Caco-2 (cell line): Measurements from ENCODE around the gene RNF187. TPM values are rescaled to one million over a fixed set of nuclear protein-coding genes. Genes with fewer than 3 reads are reported as not detected.

Experiments used
- BruUV-seq: library from RNA; stranded (reverse); fragments of 400-500 nt; replicated peaks from 2 replicates; lab custom pipeline; 2021; lab: Mats Ljungman, UMichigan
- CTCF ChIA-PET: fragments of 300-600 bp; sonication (Branson Sonifier 250); formaldehyde crosslinking; loops from one replicate; lab custom pipeline; 2022; ENCODE audit warnings: antibody characterized with exemption; lab: Charles Lee
- POLR2A ChIA-PET: fragments of 300-600 bp; sonication (Branson Sonifier 250); formaldehyde crosslinking; loops from one replicate; lab custom pipeline; 2022; ENCODE audit warnings: antibody characterized with exemption; lab: Charles Lee
- DNase-seq, 2 experiments: peaks; one replicate each; pipeline versions ENCODE4 v3.0.0 to v3.0.0-alpha.2; 2020 to 2022
- H3K27me3 ChIP-seq: replicated peaks from 2 replicates; pipeline ENCODE4 v1.6.0; 2011; ENCODE audit warnings: low read length; ENCODE audit not compliant: control insufficient read depth, insufficient read depth
- H3K36me3 ChIP-seq: 2 replicates; pipeline ENCODE4 v1.5.1; 2011; ENCODE audit warnings: low read length; ENCODE audit not compliant: control insufficient read depth, insufficient read depth
- H3K4me1 ChIP-seq: fragments of 250-450 bp; sonication (Bioruptor Pico); 2 replicates; pipeline ENCODE4 v1.5.1; 2020; ENCODE audit warnings: mild to moderate bottlenecking
- H3K4me3 ChIP-seq: 2 replicates; pipeline ENCODE4 v1.5.1; 2011; ENCODE audit warnings: low read depth, mild to moderate bottlenecking, control low read depth, low read length
- H3K9me3 ChIP-seq: fragments of 250-450 bp; sonication (Bioruptor Pico); 2 replicates; pipeline ENCODE4 v1.5.1; 2020; ENCODE audit warnings: mild to moderate bottlenecking, moderate library complexity
- H3K27ac Mint-ChIP-seq: one replicate; pipeline ENCODE4 v1.8.0; 2022; ENCODE audit warnings: mixed read lengths; ENCODE audit not compliant: unreplicated experiment
- H3K27me3 Mint-ChIP-seq: one replicate; pipeline ENCODE4 v1.8.0; 2022; ENCODE audit warnings: mixed read lengths; ENCODE audit not compliant: insufficient read depth, unreplicated experiment
- H3K36me3 Mint-ChIP-seq: one replicate; pipeline ENCODE4 v1.8.0; 2022; ENCODE audit warnings: mild to moderate bottlenecking, mixed read lengths; ENCODE audit not compliant: insufficient read depth, unreplicated experiment
- H3K4me1 Mint-ChIP-seq: one replicate; pipeline ENCODE4 v1.8.0; 2022; ENCODE audit warnings: low read depth, mixed read lengths; ENCODE audit not compliant: unreplicated experiment
- H3K4me3 Mint-ChIP-seq: one replicate; pipeline ENCODE4 v1.8.0; 2022; ENCODE audit warnings: mild to moderate bottlenecking, moderate library complexity, mixed read lengths; ENCODE audit not compliant: unreplicated experiment
- H3K9me3 Mint-ChIP-seq: one replicate; pipeline ENCODE4 v1.8.0; 2022; ENCODE audit warnings: mixed read lengths; ENCODE audit not compliant: unreplicated experiment
- intact Hi-C: fragments of 100-400 bp; cut with micrococcal nuclease; formaldehyde crosslinking; loops from one replicate; pipeline ENCODE4 v1.10.0; 2022; ENCODE audit not compliant: unreplicated experiment
- total RNA-seq: library from RNA; stranded (reverse); gene quantifications from 2 replicates; pipeline ENCODE4 v1.2.3, GENCODE V29; 2022
- TF ChIP-seq, protein P1 (sequence below), 2 experiments: fragments of 200-600 bp in 1 of 2; IDR thresholded peaks; 1 replicate in 1 of 2; 2 replicates in 1 of 2; pipeline versions ENCODE4 v1.5.1 to v1.8.0; 2011 to 2022; ENCODE audit warnings: antibody characterized with exemption in 1 of 2, control low read depth in 1 of 2, inconsistent platforms in 1 of 2, low read depth in 1 of 2, low read length in 1 of 2, mild to moderate bottlenecking in 1 of 2, moderate library complexity in 1 of 2; ENCODE audit not compliant: insufficient read depth in 1 of 2, severe bottlenecking in 1 of 2, unreplicated experiment in 1 of 2

The RNF187 gene
- total RNA-seq, 1 experiment from 2014 or later, result 164 TPM

DNA sequence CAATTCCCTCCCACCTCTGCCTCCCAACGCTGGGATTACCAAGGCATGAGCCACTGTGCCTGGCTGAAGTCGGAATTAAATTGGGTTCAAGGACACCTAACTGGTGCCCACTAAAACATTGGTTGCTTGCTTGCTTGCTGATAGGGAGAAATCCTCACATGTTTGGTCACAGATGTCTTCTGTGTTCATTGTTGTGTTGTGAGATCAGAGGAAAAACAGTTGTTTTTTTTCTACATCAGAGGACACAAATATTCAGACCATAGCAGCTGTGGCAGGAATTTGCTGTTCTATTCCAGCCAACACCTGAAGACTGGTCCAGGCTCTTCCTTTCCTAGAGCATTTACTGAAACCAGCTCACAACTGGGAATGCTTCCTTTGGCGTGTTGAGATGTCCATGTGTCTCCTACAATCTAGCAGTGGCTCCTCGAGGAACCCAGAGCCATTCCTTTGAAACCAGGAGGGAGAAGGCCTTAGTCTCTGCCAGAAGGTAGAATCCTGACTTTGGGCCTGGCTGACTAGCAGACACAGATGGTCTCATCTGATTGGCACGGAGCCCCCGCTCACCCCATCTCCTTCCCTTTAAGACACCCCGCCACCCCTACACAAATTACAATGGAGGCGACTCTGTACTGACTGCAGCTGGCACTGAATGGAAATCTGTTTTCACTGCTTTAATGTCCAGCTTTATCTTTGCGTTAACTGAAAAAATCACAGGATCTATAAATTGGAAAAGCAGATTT is 46.3 kb upstream of the RNF187 start:
- CTCF ChIA-PET, result no interaction called here
- Histone ChIP-seq H3K9me3 (no peaks in the 10 kb centered on the region), H3K4me1 (peaks cover 12% of the 10 kb centered on the region), H3K4me3 (no peak overlapping the region), H3K27me3 (no peaks in the 10 kb centered on the region), H3K36me3 (no peaks in the 10 kb centered on the region)
- Mint-ChIP-seq H3K36me3 (peaks cover 9% of the 10 kb centered on the region), H3K4me3 (no peak overlapping the region), H3K9me3 (no peaks in the 10 kb centered on the region), H3K4me1 (peaks cover 5% of the 10 kb centered on the region), H3K27me3 (no peaks in the 10 kb centered on the region), H3K27ac (no peak overlapping the region)
- TF ChIP-seq, protein P1, sequence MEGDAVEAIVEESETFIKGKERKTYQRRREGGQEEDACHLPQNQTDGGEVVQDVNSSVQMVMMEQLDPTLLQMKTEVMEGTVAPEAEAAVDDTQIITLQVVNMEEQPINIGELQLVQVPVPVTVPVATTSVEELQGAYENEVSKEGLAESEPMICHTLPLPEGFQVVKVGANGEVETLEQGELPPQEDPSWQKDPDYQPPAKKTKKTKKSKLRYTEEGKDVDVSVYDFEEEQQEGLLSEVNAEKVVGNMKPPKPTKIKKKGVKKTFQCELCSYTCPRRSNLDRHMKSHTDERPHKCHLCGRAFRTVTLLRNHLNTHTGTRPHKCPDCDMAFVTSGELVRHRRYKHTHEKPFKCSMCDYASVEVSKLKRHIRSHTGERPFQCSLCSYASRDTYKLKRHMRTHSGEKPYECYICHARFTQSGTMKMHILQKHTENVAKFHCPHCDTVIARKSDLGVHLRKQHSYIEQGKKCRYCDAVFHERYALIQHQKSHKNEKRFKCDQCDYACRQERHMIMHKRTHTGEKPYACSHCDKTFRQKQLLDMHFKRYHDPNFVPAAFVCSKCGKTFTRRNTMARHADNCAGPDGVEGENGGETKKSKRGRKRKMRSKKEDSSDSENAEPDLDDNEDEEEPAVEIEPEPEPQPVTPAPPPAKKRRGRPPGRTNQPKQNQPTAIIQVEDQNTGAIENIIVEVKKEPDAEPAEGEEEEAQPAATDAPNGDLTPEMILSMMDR (IDR thresholded peaks at IDR 0.05; ENCODE audit: insufficient read depth in 1 of 2, low read depth in 1 of 2, low read length in 1 of 2, severe bottlenecking in 1 of 2, unreplicated experiment in 1 of 2), result no peak
- BruUV-seq, result no TSS peak
- intact Hi-C loops, result no loop called here
- DNase-seq, result no peak
- POLR2A ChIA-PET, result no interaction called here

DNA sequence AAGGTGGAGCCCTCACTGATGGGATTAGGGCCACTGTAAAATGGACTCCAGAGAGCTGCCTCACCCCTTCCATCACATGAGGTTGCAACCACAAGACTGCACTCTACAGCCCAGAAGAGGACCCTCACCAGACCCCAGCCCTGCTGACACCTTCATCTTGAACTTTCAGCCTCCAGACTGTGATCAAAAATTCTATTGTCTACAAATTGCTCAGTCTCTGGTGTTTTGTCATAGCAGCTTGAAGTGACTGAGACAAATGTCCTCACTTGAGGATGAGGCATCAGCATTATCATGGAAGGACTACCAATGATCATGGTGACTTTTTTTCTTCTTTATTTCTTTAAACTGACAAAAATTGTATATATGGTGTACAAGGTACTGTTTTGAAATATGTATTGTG is 43.8 kb upstream of the RNF187 start:
- no peaks in the 10 kb centered on the region for H3K9me3 Mint-ChIP-seq
- TF ChIP-seq, protein P1 (IDR thresholded peaks at IDR 0.05; ENCODE audit: insufficient read depth in 1 of 2, low read depth in 1 of 2, low read length in 1 of 2, severe bottlenecking in 1 of 2, unreplicated experiment in 1 of 2), result no peak
- DNase-seq, result no peak
- no peak overlapping the region for H3K4me3 Mint-ChIP-seq
- H3K9me3 ChIP-seq, result no peaks in the 10 kb centered on the region
- CTCF ChIA-PET, result no interaction called here
- POLR2A ChIA-PET, result no interaction called here
- no peaks in the 10 kb centered on the region for H3K36me3 ChIP-seq
- intact Hi-C loops, result no loop called here
- BruUV-seq, result no TSS peak
- H3K4me1 ChIP-seq, result peaks cover 19% of the 10 kb centered on the region
- H3K27me3 Mint-ChIP-seq, result no peaks in the 10 kb centered on the region
- H3K36me3 Mint-ChIP-seq, result peaks cover 13% of the 10 kb centered on the region
- H3K4me1 Mint-ChIP-seq, result peaks cover 15% of the 10 kb centered on the region
- no peak overlapping the region for H3K27ac Mint-ChIP-seq
- H3K27me3 ChIP-seq, result no peaks in the 10 kb centered on the region
- no peak overlapping the region for H3K4me3 ChIP-seq

DNA sequence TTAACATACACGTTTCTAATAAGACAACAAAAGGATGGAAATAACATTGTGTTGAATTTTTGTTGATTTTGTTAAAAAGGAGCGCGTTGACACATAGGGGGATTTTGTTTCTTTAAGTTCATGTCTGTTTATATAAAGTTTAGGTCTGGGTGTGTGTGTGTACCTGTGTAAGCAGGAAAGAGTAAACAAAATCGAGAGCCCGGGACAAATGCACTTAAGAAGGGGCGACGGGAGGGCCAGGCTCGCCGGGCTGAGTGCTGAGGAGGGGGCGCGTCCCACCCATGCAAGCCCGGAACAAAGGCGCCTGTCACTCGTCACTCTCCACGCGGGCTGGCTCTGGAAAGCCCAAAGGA is 41.7 kb upstream of the RNF187 start:
- CTCF ChIA-PET, result no interaction called here
- Histone ChIP-seq H3K4me3 (peak overlapping the region; percentile 36), H3K9me3 (no peaks in the 10 kb centered on the region), H3K36me3 (no peaks in the 10 kb centered on the region), H3K27me3 (no peaks in the 10 kb centered on the region), H3K4me1 (peaks cover 30% of the 10 kb centered on the region)
- Mint-ChIP-seq H3K4me1 (peaks cover 18% of the 10 kb centered on the region), H3K9me3 (no peaks in the 10 kb centered on the region), H3K36me3 (peaks cover 13% of the 10 kb centered on the region), H3K27me3 (no peaks in the 10 kb centered on the region), H3K27ac (peak overlapping the region; percentile 47), H3K4me3 (peak overlapping the region; percentile 73)
- intact Hi-C loops, result no loop called here
- no TSS peak for BruUV-seq
- TF ChIP-seq, protein P1 (IDR thresholded peaks at IDR 0.05; ENCODE audit: insufficient read depth in 1 of 2, low read depth in 1 of 2, low read length in 1 of 2, severe bottlenecking in 1 of 2, unreplicated experiment in 1 of 2), result no peak
- POLR2A ChIA-PET, result no interaction called here
- no peak for DNase-seq
